Kidney (tissue), 14 donors: ENCODE data around the gene GDF15. TPM values are rescaled to one million over a fixed set of nuclear protein-coding genes. Genes with fewer than 3 reads are reported as not detected.
A peak's percentile ranks its signal among the peaks of the same experiment; 100 is the strongest.

Experiments used
- DNase-seq, 5 donors: peaks; one replicate each; pipeline ENCODE4 v3.0.0-alpha.2; 2013 to 2020
- FAIRE-seq: peaks from 2 replicates; lab custom pipeline; 2012; peaks lifted over from hg19 to GRCh38; lab: Jason Lieb, UNC
- H3K27ac ChIP-seq, 2 donors: one replicate each; pipeline ENCODE4 v1.7.0; 2013; ENCODE audit warnings: low read depth in 2 of 2, low read length in 2 of 2, inconsistent platforms in 1 of 2
- H3K27me3 ChIP-seq: one replicate; pipeline ENCODE4 v1.7.1; 2013; ENCODE audit warnings: low read length, inconsistent platforms; ENCODE audit not compliant: control insufficient read depth, insufficient read depth
- H3K36me3 ChIP-seq, 3 donors: one replicate each; pipeline versions ENCODE4 v1.7.0 to v1.7.1; 2013; ENCODE audit warnings: low read length in 3 of 3, control low read depth in 1 of 3, inconsistent platforms in 1 of 3; ENCODE audit not compliant: insufficient read depth in 3 of 3, control insufficient read depth in 2 of 3
- H3K4me1 ChIP-seq, 3 donors: one replicate each; pipeline versions ENCODE4 v1.7.0 to v1.7.1; 2013; ENCODE audit warnings: low read length in 3 of 3, inconsistent platforms in 1 of 3, low read depth in 1 of 3; ENCODE audit not compliant: control insufficient read depth in 2 of 3, insufficient read depth in 2 of 3
- H3K4me3 ChIP-seq, 3 donors: one replicate each; pipeline versions ENCODE4 v1.7.0 to v1.8.1; 2013; ENCODE audit warnings: low read length in 3 of 3, control low read depth in 1 of 3, inconsistent platforms in 1 of 3
- H3K9ac ChIP-seq, 3 donors: one replicate each; pipeline versions ENCODE4 v1.7.0 to v1.7.1; 2013; ENCODE audit warnings: low read length in 3 of 3, control low read depth in 1 of 3, inconsistent platforms in 1 of 3
- H3K9me3 ChIP-seq, 3 donors: one replicate each; pipeline versions ENCODE4 v1.7.0 to v1.7.1; 2013; ENCODE audit warnings: low read length in 3 of 3, control low read depth in 1 of 3, inconsistent platforms in 1 of 3; ENCODE audit not compliant: control insufficient read depth in 2 of 3, insufficient read depth in 1 of 3
- intact Hi-C: fragments of 100-400 bp; cut with DNase I; formaldehyde crosslinking; loops from one replicate; pipeline ENCODE4 v1.11.1; 2022
- microRNA-seq: library from miRNA; unstranded; fragments of <30 nt; microRNA quantifications from one replicate; pipeline ENCODE4 v1.2.0, GENCODE V29; 2020
- polyA plus RNA-seq: library from polyadenylated mRNA; stranded (reverse); fragments of 350-450 nt; fragmentation: Illumina TruSeq; extraction: RNeasy Lipid Tissue Mini Kit (QIAGEN cat#74804); gene quantifications from one replicate; pipeline ENCODE4 v1.2.3, GENCODE V29; 2014; ENCODE audit warnings: low read depth, low replicate concordance; ENCODE audit not compliant: insufficient read depth
- total RNA-seq: library from RNA; stranded (reverse); fragmentation: NEBNext Ultra II Directional; extraction: Animal tissue kit (Norgen Biotek cat#: 25700); gene quantifications from one replicate; pipeline ENCODE4 v1.2.1, GENCODE V29; 2021
- TF ChIP-seq, protein P1 (sequence below): IDR thresholded peaks from 3 replicates; pipeline ENCODE4 v1.5.1; 2012; ENCODE audit warnings: mild to moderate bottlenecking, moderate library complexity, borderline replicate concordance; ENCODE audit not compliant: insufficient read depth; ENCODE audit errors: extremely low read depth
- donor health status: control.
- donor health status: control.
- donor health status: control.
- donor health status: control.
- donor health status: control.
- donor health status: DM: yes; HTN: yes; CAD: no.
- donor health status: Normal renal cell carcinoma (clear cell type).

The GDF15 gene
- total and polyA plus RNA-seq, 2 donors from 2014 or later = 51.2 to 154 TPM

DNA sequence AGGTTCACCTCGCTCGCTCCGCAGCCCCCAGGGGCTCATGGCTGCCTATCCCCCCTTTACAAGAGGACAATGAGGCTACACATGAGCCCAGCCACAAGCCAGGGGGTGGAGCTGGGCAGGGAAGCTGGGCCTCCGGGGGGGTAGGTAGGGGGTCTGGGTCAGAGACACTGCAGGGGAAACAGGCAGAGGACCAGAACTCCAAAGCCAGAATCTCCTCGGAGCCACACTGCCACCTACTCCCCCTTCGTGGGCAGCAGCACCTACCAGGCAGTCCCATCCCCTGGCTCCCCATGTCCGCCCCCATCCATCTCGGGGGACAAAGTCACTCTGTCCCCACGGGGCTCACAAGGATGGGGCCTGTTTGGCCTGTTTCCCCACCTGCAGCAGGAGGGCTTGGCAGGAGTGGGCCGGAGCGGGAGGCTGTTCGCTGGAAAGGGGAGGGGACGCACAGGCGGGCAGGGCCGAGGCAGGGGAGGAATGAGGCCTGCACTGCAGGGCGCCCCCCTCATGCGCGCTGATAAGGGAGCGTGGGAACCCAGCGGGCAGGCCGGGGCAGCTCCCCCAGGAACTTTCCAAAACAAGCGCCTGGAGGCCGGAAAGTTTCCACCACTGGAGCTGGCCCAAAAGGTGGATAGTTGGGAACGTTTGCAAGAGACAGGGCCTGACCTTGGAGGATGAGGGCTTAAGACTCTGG, 52.5 kb downstream of the GDF15 start:
- Histone ChIP-seq H3K9ac (no peak overlapping the region), H3K4me1 (peaks cover 0 to 9% (median 3%) of the 10 kb centered on the region in 3 donors), H3K27ac (peak overlapping the region; percentile 71 to 83), H3K4me3 (no peak overlapping the region), H3K36me3 (peaks cover 0 to under 1% (median 0%) of the 10 kb centered on the region in 3 donors), H3K9me3 (no peaks in the 10 kb centered on the region), H3K27me3 (no peaks in the 10 kb centered on the region)
- TF ChIP-seq, protein P1, sequence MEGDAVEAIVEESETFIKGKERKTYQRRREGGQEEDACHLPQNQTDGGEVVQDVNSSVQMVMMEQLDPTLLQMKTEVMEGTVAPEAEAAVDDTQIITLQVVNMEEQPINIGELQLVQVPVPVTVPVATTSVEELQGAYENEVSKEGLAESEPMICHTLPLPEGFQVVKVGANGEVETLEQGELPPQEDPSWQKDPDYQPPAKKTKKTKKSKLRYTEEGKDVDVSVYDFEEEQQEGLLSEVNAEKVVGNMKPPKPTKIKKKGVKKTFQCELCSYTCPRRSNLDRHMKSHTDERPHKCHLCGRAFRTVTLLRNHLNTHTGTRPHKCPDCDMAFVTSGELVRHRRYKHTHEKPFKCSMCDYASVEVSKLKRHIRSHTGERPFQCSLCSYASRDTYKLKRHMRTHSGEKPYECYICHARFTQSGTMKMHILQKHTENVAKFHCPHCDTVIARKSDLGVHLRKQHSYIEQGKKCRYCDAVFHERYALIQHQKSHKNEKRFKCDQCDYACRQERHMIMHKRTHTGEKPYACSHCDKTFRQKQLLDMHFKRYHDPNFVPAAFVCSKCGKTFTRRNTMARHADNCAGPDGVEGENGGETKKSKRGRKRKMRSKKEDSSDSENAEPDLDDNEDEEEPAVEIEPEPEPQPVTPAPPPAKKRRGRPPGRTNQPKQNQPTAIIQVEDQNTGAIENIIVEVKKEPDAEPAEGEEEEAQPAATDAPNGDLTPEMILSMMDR = no peak
- intact Hi-C loops = no loop called here
- no peak for FAIRE-seq
- DNase-seq = peak in 4 of 5 donors; percentile 48 to 90 (median 85)

Small RNA genes lying within 50 kb of the gene (microRNA-seq; reads per million reads assigned to microRNA genes)
- gene MIR3189 = not detected

Other genes starting within 250 kb of the GDF15 start
- gene PIK3R2, start 233.0 kb upstream of the GDF15 start, total RNA-seq = 29.6 TPM
- gene PIK3R2, start 233.0 kb upstream of the GDF15 start, polyA plus RNA-seq = 10.1 TPM
- 109 TPM for gene IFI30, start 212.3 kb upstream of the GDF15 start, total RNA-seq
- gene IFI30, start 212.3 kb upstream of the GDF15 start, polyA plus RNA-seq = 173 TPM
- gene MPV17L2, start 192.9 kb upstream of the GDF15 start, total RNA-seq = 11.5 TPM
- 31.1 TPM for gene MPV17L2, start 192.9 kb upstream of the GDF15 start, polyA plus RNA-seq
- gene RAB3A, start 182.1 kb upstream of the GDF15 start, total RNA-seq = 5.2 TPM
- 10.5 TPM for gene RAB3A, start 182.1 kb upstream of the GDF15 start, polyA plus RNA-seq
- gene PDE4C, start 159.7 kb upstream of the GDF15 start, total RNA-seq = 2.0 TPM
- gene PDE4C, start 159.7 kb upstream of the GDF15 start, polyA plus RNA-seq = not detected
- gene IQCN, start 111.7 kb upstream of the GDF15 start, total RNA-seq = 6.3 TPM
- 0.82 TPM for gene IQCN, start 111.7 kb upstream of the GDF15 start, polyA plus RNA-seq
- 181 TPM for gene JUND, start 104.5 kb upstream of the GDF15 start, total RNA-seq
- gene JUND, start 104.5 kb upstream of the GDF15 start, polyA plus RNA-seq = 117 TPM
- 87.7 TPM for gene LSM4, start 63.1 kb upstream of the GDF15 start, total RNA-seq
- 245 TPM for gene LSM4, start 63.1 kb upstream of the GDF15 start, polyA plus RNA-seq
- 54.5 TPM for gene PGPEP1, start 45.6 kb upstream of the GDF15 start, total RNA-seq
- gene PGPEP1, start 45.6 kb upstream of the GDF15 start, polyA plus RNA-seq = 76.1 TPM
- gene LRRC25, start 11.5 kb downstream of the GDF15 start, total RNA-seq = 13.1 TPM
- gene LRRC25, start 11.5 kb downstream of the GDF15 start, polyA plus RNA-seq = 2.7 TPM
- 64.9 TPM for gene SSBP4, start 33.2 kb downstream of the GDF15 start, total RNA-seq
- gene SSBP4, start 33.2 kb downstream of the GDF15 start, polyA plus RNA-seq = 74.9 TPM
- 68.6 TPM for gene ISYNA1, start 52.0 kb downstream of the GDF15 start, total RNA-seq
- gene ISYNA1, start 52.0 kb downstream of the GDF15 start, polyA plus RNA-seq = 101 TPM
- gene ELL, start 135.9 kb downstream of the GDF15 start, total RNA-seq = 25.2 TPM
- 5.7 TPM for gene ELL, start 135.9 kb downstream of the GDF15 start, polyA plus RNA-seq
- gene FKBP8, start 157.4 kb downstream of the GDF15 start, total RNA-seq = 207 TPM
- gene FKBP8, start 157.4 kb downstream of the GDF15 start, polyA plus RNA-seq = 314 TPM
- 69.9 TPM for gene KXD1, start 171.7 kb downstream of the GDF15 start, total RNA-seq
- gene KXD1, start 171.7 kb downstream of the GDF15 start, polyA plus RNA-seq = 56.3 TPM
- gene UBA52, start 185.7 kb downstream of the GDF15 start, total RNA-seq = 828 TPM
- gene UBA52, start 185.7 kb downstream of the GDF15 start, polyA plus RNA-seq = 1,481 TPM
- 56.9 TPM for gene REX1BD, start 202.6 kb downstream of the GDF15 start, total RNA-seq
- gene REX1BD, start 202.6 kb downstream of the GDF15 start, polyA plus RNA-seq = 104 TPM
- 28.9 TPM for gene CRLF1, start 220.6 kb downstream of the GDF15 start, total RNA-seq
- gene CRLF1, start 220.6 kb downstream of the GDF15 start, polyA plus RNA-seq = 6.6 TPM
- 5.9 TPM for gene TMEM59L, start 226.7 kb downstream of the GDF15 start, total RNA-seq
- 1.5 TPM for gene TMEM59L, start 226.7 kb downstream of the GDF15 start, polyA plus RNA-seq